Cardiac muscle cell (in vitro differentiated cells and primary cell): ENCODE data around the gene UPF3A. TPM values are rescaled to one million over a fixed set of nuclear protein-coding genes. Genes with fewer than 3 reads are reported as not detected.

Source experiments
- DNase-seq, 2 donors: peaks; one replicate each; pipeline versions ENCODE4 v3.0.0 to v3.0.0-alpha.2; 2010 to 2017; ENCODE audit warnings: low read depth in 1 of 2, low spot score in 1 of 2
- H3K27ac ChIP-seq: fragments of 200-600 bp; sonication (generic); 2 replicates; pipeline ENCODE4 v1.5.1; 2016
- H3K27me3 ChIP-seq: fragments of 200-600 bp; sonication (generic); 2 replicates; pipeline ENCODE4 v1.6.0; 2016; ENCODE audit warnings: control low read depth
- H3K36me3 ChIP-seq: fragments of 200-600 bp; sonication (generic); 2 replicates; pipeline ENCODE4 v1.5.1; 2016; ENCODE audit warnings: control low read depth
- H3K4me1 ChIP-seq: fragments of 200-600 bp; sonication (generic); 2 replicates; pipeline ENCODE4 v1.8.1; 2017; ENCODE audit warnings: low read depth, mild to moderate bottlenecking, mixed run types
- H3K4me3 ChIP-seq: fragments of 200-600 bp; sonication (generic); 2 replicates; pipeline ENCODE4 v1.5.1; 2016; ENCODE audit warnings: mild to moderate bottlenecking
- H3K9me3 ChIP-seq: fragments of 200-600 bp; sonication (generic); 2 replicates; pipeline ENCODE4 v1.5.1; 2017; ENCODE audit warnings: low read depth, mild to moderate bottlenecking, control low read depth
- CTCF ChIP-seq: IDR thresholded peaks from 2 replicates; pipeline ENCODE4 v1.5.1; 2012; ENCODE audit warnings: low read depth, mild to moderate bottlenecking, low read length
- polyA plus RNA-seq: library from polyadenylated mRNA; unstranded; fragments of >200 nt; fragmentation: Nextera tagmentation; extraction: Ambion mirVana; gene quantifications from 2 replicates; pipeline ENCODE4 v1.2.1, GENCODE V29; 2016
- total RNA-seq: library from RNA; depleted of rRNA; stranded (reverse); fragments of >200 nt; gene quantifications from 2 replicates; pipeline ENCODE4 v1.2.3, GENCODE V29; 2016

The UPF3A gene
- total and polyA plus RNA-seq, 2 experiments from 2014 or later = 77.9 to 92.9 TPM

GRCh38 chr13:114236227-114236626 is 45.2 kb upstream of the UPF3A start:
- no peak for DNase-seq
- Histone ChIP-seq H3K4me3 (peak overlapping the region; percentile 97), H3K36me3 (peaks cover 38% of the 10 kb centered on the region), H3K9me3 (no peaks in the 10 kb centered on the region), H3K27me3 (no peaks in the 10 kb centered on the region), H3K27ac (no peak overlapping the region), H3K4me1 (peaks cover 9% of the 10 kb centered on the region)
- no peak for TF ChIP-seq CTCF

DNA sequence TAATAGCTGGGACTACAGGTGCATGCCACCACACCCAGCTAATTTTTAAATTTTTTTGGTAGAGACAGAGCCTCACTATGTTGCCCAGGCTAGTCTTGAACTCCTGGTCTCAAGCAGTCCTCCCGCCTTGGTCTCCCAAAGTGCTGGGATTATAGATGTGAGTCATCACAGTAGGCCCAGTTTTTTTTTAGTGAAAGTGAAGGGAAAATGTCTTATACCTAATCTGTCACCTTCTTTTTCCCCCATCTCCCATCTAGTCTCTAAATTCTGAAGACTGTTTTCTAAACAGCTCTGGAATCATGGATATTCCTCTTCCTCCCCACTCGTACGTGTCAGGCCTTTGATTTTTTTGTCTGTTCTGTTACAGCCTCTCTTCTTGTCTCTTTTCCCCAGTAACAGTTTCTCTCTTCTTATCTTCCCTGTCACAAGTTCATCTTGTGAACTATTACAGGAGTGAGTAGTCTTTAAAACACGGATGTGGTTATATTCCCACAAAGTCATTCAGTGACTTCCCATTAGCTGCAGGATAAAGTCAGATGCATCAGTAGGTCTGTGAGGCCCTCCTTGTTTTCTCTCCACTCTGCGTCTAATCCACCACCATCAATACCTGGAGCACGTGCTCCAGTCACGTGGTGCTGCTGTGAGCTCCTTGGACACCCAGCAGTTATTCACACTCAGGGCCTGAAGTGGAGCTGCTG is 43.8 kb upstream of the UPF3A start:
- H3K27ac ChIP-seq = no peak overlapping the region
- H3K36me3 ChIP-seq = peaks cover 52% of the 10 kb centered on the region
- DNase-seq = no peak
- no peak overlapping the region for H3K4me3 ChIP-seq
- no peaks in the 10 kb centered on the region for H3K27me3 ChIP-seq
- H3K4me1 ChIP-seq = peaks cover 9% of the 10 kb centered on the region
- H3K9me3 ChIP-seq = no peaks in the 10 kb centered on the region
- TF ChIP-seq CTCF = no peak

- H3K36me3 ChIP-seq = peaks cover 92% of the 10 kb centered on the region
- H3K4me3 ChIP-seq = no peak overlapping the region
- DNase-seq = no peak
- no peaks in the 10 kb centered on the region for H3K4me1 ChIP-seq
- H3K27ac ChIP-seq = no peak overlapping the region
- no peaks in the 10 kb centered on the region for H3K27me3 ChIP-seq
- no peaks in the 10 kb centered on the region for H3K9me3 ChIP-seq
- TF ChIP-seq CTCF = no peak
Measured at GRCh38 chr13:114241918-114242317, 39.5 kb upstream of the UPF3A start.

DNA sequence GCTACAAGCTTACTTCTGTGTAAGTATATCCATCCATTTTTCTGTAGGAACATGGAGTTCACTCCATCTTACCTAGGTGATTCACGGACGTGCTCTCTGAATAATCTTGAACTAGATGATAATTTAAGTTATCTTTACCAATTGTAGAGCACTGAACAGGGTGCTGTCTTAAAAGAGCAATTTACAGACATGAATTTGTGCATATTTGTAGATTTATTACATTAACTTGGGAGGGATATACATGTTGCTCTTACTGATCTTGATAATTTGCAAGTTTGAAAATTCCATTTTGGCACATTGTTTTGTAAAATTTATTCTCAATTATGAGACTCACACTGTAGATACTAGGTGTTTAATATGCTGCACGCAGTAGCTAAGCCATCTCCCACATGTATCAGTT is 37.4 kb upstream of the UPF3A start:
- Histone ChIP-seq H3K4me3 (no peak overlapping the region), H3K27ac (no peak overlapping the region), H3K4me1 (no peaks in the 10 kb centered on the region), H3K27me3 (no peaks in the 10 kb centered on the region), H3K9me3 (no peaks in the 10 kb centered on the region), H3K36me3 (peaks cover 96% of the 10 kb centered on the region)
- DNase-seq = no peak
- no peak for TF ChIP-seq CTCF

- Histone ChIP-seq H3K27ac (no peak overlapping the region), H3K9me3 (no peaks in the 10 kb centered on the region), H3K27me3 (no peaks in the 10 kb centered on the region), H3K36me3 (peaks cover 95% of the 10 kb centered on the region), H3K4me3 (no peak overlapping the region), H3K4me1 (no peaks in the 10 kb centered on the region)
- TF ChIP-seq CTCF = no peak
- DNase-seq = no peak
Measured at GRCh38 chr13:114244637-114245036, 36.8 kb upstream of the UPF3A start.

GRCh38 chr13:114248011-114248410 is 33.4 kb upstream of the UPF3A start:
- Histone ChIP-seq H3K4me3 (no peak overlapping the region), H3K36me3 (peaks cover 82% of the 10 kb centered on the region), H3K4me1 (no peaks in the 10 kb centered on the region), H3K27me3 (no peaks in the 10 kb centered on the region), H3K27ac (no peak overlapping the region), H3K9me3 (no peaks in the 10 kb centered on the region)
- no peak for TF ChIP-seq CTCF
- no peak for DNase-seq
